ENCODE data around the gene TBC1D10A. TPM values are rescaled to one million over a fixed set of nuclear protein-coding genes. Genes with fewer than 3 reads are reported as not detected.

TBC1D10A gene
- total RNA-seq, 1 donor from 2014 or later: 5.0 TPM

- Mint-ChIP-seq H3K36me3 (ENCODE audit: unreplicated experiment) (no peaks in the 10 kb centered on the region), H3K27ac (ENCODE audit: unreplicated experiment) (no peak overlapping the region), H3K27me3 (ENCODE audit: unreplicated experiment) (peaks cover 10% of the 10 kb centered on the region), H3K4me1 (ENCODE audit: low read depth, unreplicated experiment) (no peaks in the 10 kb centered on the region), H3K9me3 (ENCODE audit: unreplicated experiment) (peaks cover 4% of the 10 kb centered on the region), H3K4me3 (ENCODE audit: unreplicated experiment) (peak overlapping the region; percentile 95)
- TF ChIP-seq CTCF (IDR thresholded peaks at IDR 0.05; ENCODE audit: partially characterized antibody, unreplicated experiment): no peak
- no peak for DNase-seq
Measured at GRCh38 chr22:30245181-30245984, 81.4 kb downstream of the TBC1D10A start.

DNA sequence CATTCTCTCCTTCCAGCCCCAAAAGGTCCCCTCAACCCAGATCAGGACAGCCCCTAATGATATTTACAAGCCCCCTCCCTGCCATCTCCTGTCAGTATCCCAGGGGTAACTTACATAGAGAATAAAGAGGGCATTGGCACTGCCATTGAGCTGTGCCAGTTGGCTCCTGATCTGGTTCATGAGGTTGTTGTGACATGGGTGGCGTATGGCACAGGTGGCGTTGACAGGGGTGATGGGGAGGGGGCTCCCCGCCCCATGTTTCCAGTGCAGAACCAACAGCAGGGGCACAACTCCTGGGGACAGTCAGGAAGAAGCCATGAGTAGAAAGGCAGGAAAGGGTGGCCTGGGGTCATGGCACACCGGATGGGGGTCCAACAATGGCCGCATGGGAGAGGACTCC, 82.1 kb downstream of the TBC1D10A start:
- no peak for TF ChIP-seq CTCF (IDR thresholded peaks at IDR 0.05; ENCODE audit: partially characterized antibody, unreplicated experiment)
- Mint-ChIP-seq H3K36me3 (ENCODE audit: unreplicated experiment) (no peaks in the 10 kb centered on the region), H3K27ac (ENCODE audit: unreplicated experiment) (no peak overlapping the region), H3K27me3 (ENCODE audit: unreplicated experiment) (peaks cover 10% of the 10 kb centered on the region), H3K9me3 (ENCODE audit: unreplicated experiment) (peaks cover 4% of the 10 kb centered on the region), H3K4me1 (ENCODE audit: low read depth, unreplicated experiment) (no peaks in the 10 kb centered on the region), H3K4me3 (ENCODE audit: unreplicated experiment) (no peak overlapping the region)
- DNase-seq: no peak

- H3K27me3 Mint-ChIP-seq (ENCODE audit: unreplicated experiment): peaks cover 10% of the 10 kb centered on the region
- no peak for DNase-seq
- peaks cover 4% of the 10 kb centered on the region for H3K9me3 Mint-ChIP-seq (ENCODE audit: unreplicated experiment)
- no peaks in the 10 kb centered on the region for H3K36me3 Mint-ChIP-seq (ENCODE audit: unreplicated experiment)
- no peak overlapping the region for H3K27ac Mint-ChIP-seq (ENCODE audit: unreplicated experiment)
- H3K4me1 Mint-ChIP-seq (ENCODE audit: low read depth, unreplicated experiment): no peaks in the 10 kb centered on the region
- no peak for TF ChIP-seq CTCF (IDR thresholded peaks at IDR 0.05; ENCODE audit: partially characterized antibody, unreplicated experiment)
- no peak overlapping the region for H3K4me3 Mint-ChIP-seq (ENCODE audit: unreplicated experiment)
Measured at GRCh38 chr22:30244066-30244465, 82.7 kb downstream of the TBC1D10A start.

- Mint-ChIP-seq H3K9me3 (ENCODE audit: unreplicated experiment) (peaks cover 4% of the 10 kb centered on the region), H3K27me3 (ENCODE audit: unreplicated experiment) (peaks cover 10% of the 10 kb centered on the region), H3K4me1 (ENCODE audit: low read depth, unreplicated experiment) (peaks cover 4% of the 10 kb centered on the region), H3K27ac (ENCODE audit: unreplicated experiment) (no peak overlapping the region), H3K36me3 (ENCODE audit: unreplicated experiment) (no peaks in the 10 kb centered on the region), H3K4me3 (ENCODE audit: unreplicated experiment) (no peak overlapping the region)
- no peak for TF ChIP-seq CTCF (IDR thresholded peaks at IDR 0.05; ENCODE audit: partially characterized antibody, unreplicated experiment)
- no peak for DNase-seq
Measured at GRCh38 chr22:30243661-30244060, 83.1 kb downstream of the TBC1D10A start.

Other genes with a start within 250 kb of the TBC1D10A start
- not detected for gene HORMAD2, start 246.5 kb downstream of the TBC1D10A start, total RNA-seq (ENCODE audit: unreplicated experiment)
- gene LIF, start 80.2 kb downstream of the TBC1D10A start, total RNA-seq (ENCODE audit: unreplicated experiment): 0.29 TPM
- not detected for gene OSM, start 60.1 kb downstream of the TBC1D10A start, total RNA-seq (ENCODE audit: unreplicated experiment)
- gene CASTOR1, start 37.4 kb downstream of the TBC1D10A start, total RNA-seq (ENCODE audit: unreplicated experiment): 4.5 TPM
- gene SF3A1, start 30.0 kb upstream of the TBC1D10A start, total RNA-seq (ENCODE audit: unreplicated experiment): 157 TPM
- gene CCDC157, start 30.1 kb upstream of the TBC1D10A start, total RNA-seq (ENCODE audit: unreplicated experiment): 6.2 TPM
- 43.1 TPM for gene RNF215, start 60.5 kb upstream of the TBC1D10A start, total RNA-seq (ENCODE audit: unreplicated experiment)
- 0.76 TPM for gene SEC14L2, start 70.1 kb upstream of the TBC1D10A start, total RNA-seq (ENCODE audit: unreplicated experiment)
- 5.8 TPM for gene MTFP1, start 98.8 kb upstream of the TBC1D10A start, total RNA-seq (ENCODE audit: unreplicated experiment)
- gene SEC14L3, start 145.1 kb upstream of the TBC1D10A start, total RNA-seq (ENCODE audit: unreplicated experiment): not detected
- gene SEC14L4, start 178.8 kb upstream of the TBC1D10A start, total RNA-seq (ENCODE audit: unreplicated experiment): not detected
- not detected for gene SEC14L6, start 219.8 kb upstream of the TBC1D10A start, total RNA-seq (ENCODE audit: unreplicated experiment)
- gene GAL3ST1, start 247.7 kb upstream of the TBC1D10A start, total RNA-seq (ENCODE audit: unreplicated experiment): 1.8 TPM